ENCODE data around the gene PLEKHA7.

- TF ChIP-seq CTCF (conservative IDR thresholded peaks at IDR 0.05; ENCODE audit: low read depth, low read length) (no peak), EZH2 (IDR thresholded peaks at IDR 0.05; ENCODE audit: borderline replicate concordance, low read depth, low read length, poor library complexity, severe bottlenecking) (no peak)
Measured at GRCh38 chr11:16896729-16897469, 117.3 kb downstream of the PLEKHA7 start.
